HepG2 (cell line): ENCODE data around the gene ADPRM. TPM values are rescaled to one million over a fixed set of nuclear protein-coding genes. Genes with fewer than 3 reads are reported as not detected.
A peak's percentile ranks its signal among the peaks of the same experiment; 100 is the strongest.

Experiments
- CEBPB ChIP-seq: IDR thresholded peaks from 2 replicates; pipeline ENCODE4 v1.6.1; 2011; ENCODE audit warnings: low read depth, low read length, improper control_type of control experiment, borderline replicate concordance
- CHD2 ChIP-seq: IDR thresholded peaks from 2 replicates; pipeline ENCODE4 v1.6.1; 2011; ENCODE audit warnings: low read depth, low read length, improper control_type of control experiment
- CREBL2 ChIP-seq: sonication (generic); formaldehyde crosslinking; IDR thresholded peaks from 2 replicates; pipeline ENCODE4 v1.8.1; 2023; ENCODE audit warnings: missing genetic modification reagents, mild to moderate bottlenecking, borderline replicate concordance
- FOXC1 ChIP-seq: sonication (generic); formaldehyde crosslinking; IDR thresholded peaks from 2 replicates; pipeline ENCODE4 v1.8.0; 2022; ENCODE audit warnings: mild to moderate bottlenecking, missing genetic modification reagents, borderline replicate concordance
- NCOR1 ChIP-seq: fragments of 200-600 bp; sonication (generic); IDR thresholded peaks from 2 replicates; pipeline ENCODE4 v1.7.0; 2017; ENCODE audit warnings: antibody characterized with exemption, low read length, borderline replicate concordance
- PITX1 ChIP-seq: sonication (generic); formaldehyde crosslinking; IDR thresholded peaks from 2 replicates; pipeline ENCODE4 v1.5.1; 2020; ENCODE audit warnings: mild to moderate bottlenecking, missing genetic modification reagents
- REPIN1 ChIP-seq: sonication (generic); formaldehyde crosslinking; IDR thresholded peaks from 2 replicates; pipeline ENCODE4 v1.8.0; 2022; ENCODE audit warnings: missing genetic modification reagents, low read depth, mild to moderate bottlenecking, borderline replicate concordance
- RXRA ChIP-seq: sonication (generic); formaldehyde crosslinking; IDR thresholded peaks from 2 replicates; pipeline ENCODE4 v1.5.1; 2020; ENCODE audit warnings: missing genetic modification reagents
- SATB2 ChIP-seq: sonication (generic); formaldehyde crosslinking; IDR thresholded peaks from 2 replicates; pipeline ENCODE4 v1.5.0; 2020; ENCODE audit warnings: missing genetic modification reagents
- SKIL ChIP-seq: sonication (generic); formaldehyde crosslinking; IDR thresholded peaks from 2 replicates; pipeline ENCODE4 v1.8.0; 2022; ENCODE audit warnings: missing genetic modification reagents, mild to moderate bottlenecking, moderate library complexity, borderline replicate concordance
- STAG1 ChIP-seq: sonication (generic); formaldehyde crosslinking; IDR thresholded peaks from 2 replicates; pipeline ENCODE4 v1.4.0; 2020; ENCODE audit warnings: missing genetic modification reagents
- TBP ChIP-seq: sonication (generic); formaldehyde crosslinking; IDR thresholded peaks from 2 replicates; pipeline ENCODE4 v1.5.0; 2020; ENCODE audit warnings: missing genetic modification reagents
- ZFP36L2 ChIP-seq: sonication (generic); formaldehyde crosslinking; IDR thresholded peaks from 2 replicates; pipeline ENCODE4 v1.4.0; 2020; ENCODE audit warnings: missing genetic modification reagents
- ZNF253 ChIP-seq: sonication (generic); formaldehyde crosslinking; IDR thresholded peaks from 2 replicates; pipeline ENCODE4 v1.8.0; 2022; ENCODE audit warnings: mild to moderate bottlenecking, missing genetic modification reagents, borderline replicate concordance
- ZNF383 ChIP-seq: sonication (generic); formaldehyde crosslinking; IDR thresholded peaks from 2 replicates; pipeline ENCODE4 v1.4.0; 2020; ENCODE audit warnings: missing genetic modification reagents, mild to moderate bottlenecking, borderline replicate concordance
- ZNF605 ChIP-seq: sonication (generic); formaldehyde crosslinking; IDR thresholded peaks from 2 replicates; pipeline ENCODE4 v1.8.0; 2022; ENCODE audit warnings: mild to moderate bottlenecking, missing genetic modification reagents
- ZNF749 ChIP-seq: sonication (generic); formaldehyde crosslinking; IDR thresholded peaks from 2 replicates; pipeline ENCODE4 v1.8.0; 2022; ENCODE audit warnings: mild to moderate bottlenecking, missing genetic modification reagents, moderate library complexity, borderline replicate concordance
- polyA plus RNA-seq, 8 experiments: library from polyadenylated mRNA; depleted of rRNA in 3 of 8; stranded (reverse) in 7 of 8; unstranded in 1 of 8; fragments of >200 nt; fragmentation: Illumina TruSeq in 4 of 8; extraction: Trizol in 4 of 8; gene quantifications; 2 replicates each; pipeline versions ENCODE4 v1.2.1 to v1.2.3, GENCODE V29; 2011 to 2016; ENCODE audit warnings: low read depth in 4 of 8, missing spikeins in 1 of 8, mixed read lengths in 1 of 8; ENCODE audit not compliant: insufficient read depth in 1 of 8
- total RNA-seq, 5 experiments: library from RNA; depleted of rRNA; stranded (reverse); fragments of >200 nt; fragmentation: Illumina TruSeq; extraction: Trizol; gene quantifications; 2 replicates each; pipeline ENCODE4 v1.2.3, GENCODE V29; 2016; ENCODE audit warnings: low read depth in 1 of 5
- TF ChIP-seq, protein P1 (sequence below), 2 experiments: sonication (generic) in 1 of 2; formaldehyde crosslinking in 1 of 2; IDR thresholded peaks; 2 replicates each; pipeline versions ENCODE4 v1.6.1 to v1.9.0; 2014 to 2022; ENCODE audit warnings: antibody characterized with exemption in 1 of 2, borderline replicate concordance in 1 of 2, inconsistent platforms in 1 of 2, low read depth in 1 of 2, missing genetic modification reagents in 1 of 2
- TF ChIP-seq, protein P2 (sequence below): sonication (generic); formaldehyde crosslinking; IDR thresholded peaks from 2 replicates; pipeline ENCODE4 v1.5.0; 2020; ENCODE audit warnings: missing genetic modification reagents, mild to moderate bottlenecking, borderline replicate concordance

ADPRM gene
- total and polyA plus RNA-seq, 2 of the 13 experiments (the other 11 are each of a cell fraction or from before 2014, with no cell fraction given), result 5.6 to 10.8 TPM

GRCh38 chr17:10729334-10730193, 32.2 kb downstream of the ADPRM start, which contains the start of gene TMEM220 (continued):
- TF ChIP-seq CREBL2 (CRISPR knock-in tag) (no peak), RXRA (CRISPR knock-in tag) (peak; percentile 60), SKIL (no peak), ZNF749 (CRISPR knock-in tag) (peak; percentile 82), REPIN1 (peak; percentile 68; the same call in 1 of the 2 replicates), CEBPB (no peak), PITX1 (peak; percentile 36; the same call in 1 of the 2 replicates), NCOR1 (no peak), ZNF253 (CRISPR knock-in tag) (no peak), CHD2 (no peak), ZNF383 (CRISPR knock-in tag) (no peak), ZFP36L2 (no peak), FOXC1 (CRISPR knock-in tag) (peak; percentile 68; the same call in 1 of the 2 replicates), ZNF605 (peak; percentile 42; the same call in 1 of the 2 replicates), SATB2 (no peak), TBP (CRISPR knock-in tag) (no peak), STAG1 (CRISPR knock-in tag) (0 out of 2 replicates have a peak, but pooled peaks have one; percentile 10)
- TF ChIP-seq, protein P1, sequence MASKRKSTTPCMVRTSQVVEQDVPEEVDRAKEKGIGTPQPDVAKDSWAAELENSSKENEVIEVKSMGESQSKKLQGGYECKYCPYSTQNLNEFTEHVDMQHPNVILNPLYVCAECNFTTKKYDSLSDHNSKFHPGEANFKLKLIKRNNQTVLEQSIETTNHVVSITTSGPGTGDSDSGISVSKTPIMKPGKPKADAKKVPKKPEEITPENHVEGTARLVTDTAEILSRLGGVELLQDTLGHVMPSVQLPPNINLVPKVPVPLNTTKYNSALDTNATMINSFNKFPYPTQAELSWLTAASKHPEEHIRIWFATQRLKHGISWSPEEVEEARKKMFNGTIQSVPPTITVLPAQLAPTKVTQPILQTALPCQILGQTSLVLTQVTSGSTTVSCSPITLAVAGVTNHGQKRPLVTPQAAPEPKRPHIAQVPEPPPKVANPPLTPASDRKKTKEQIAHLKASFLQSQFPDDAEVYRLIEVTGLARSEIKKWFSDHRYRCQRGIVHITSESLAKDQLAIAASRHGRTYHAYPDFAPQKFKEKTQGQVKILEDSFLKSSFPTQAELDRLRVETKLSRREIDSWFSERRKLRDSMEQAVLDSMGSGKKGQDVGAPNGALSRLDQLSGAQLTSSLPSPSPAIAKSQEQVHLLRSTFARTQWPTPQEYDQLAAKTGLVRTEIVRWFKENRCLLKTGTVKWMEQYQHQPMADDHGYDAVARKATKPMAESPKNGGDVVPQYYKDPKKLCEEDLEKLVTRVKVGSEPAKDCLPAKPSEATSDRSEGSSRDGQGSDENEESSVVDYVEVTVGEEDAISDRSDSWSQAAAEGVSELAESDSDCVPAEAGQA (IDR thresholded peaks at IDR 0.05; ENCODE audit: low read depth), result no peak
- TF ChIP-seq, protein P1 (CRISPR knock-in tag; IDR thresholded peaks at IDR 0.05; ENCODE audit: borderline replicate concordance), result no peak
- TF ChIP-seq, protein P2, sequence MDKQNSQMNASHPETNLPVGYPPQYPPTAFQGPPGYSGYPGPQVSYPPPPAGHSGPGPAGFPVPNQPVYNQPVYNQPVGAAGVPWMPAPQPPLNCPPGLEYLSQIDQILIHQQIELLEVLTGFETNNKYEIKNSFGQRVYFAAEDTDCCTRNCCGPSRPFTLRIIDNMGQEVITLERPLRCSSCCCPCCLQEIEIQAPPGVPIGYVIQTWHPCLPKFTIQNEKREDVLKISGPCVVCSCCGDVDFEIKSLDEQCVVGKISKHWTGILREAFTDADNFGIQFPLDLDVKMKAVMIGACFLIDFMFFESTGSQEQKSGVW (CRISPR knock-in tag), result no peak
